ENCODE measurements around the gene MTMR4.
"Not testable (repeated sequence)": the region's sequence is repeated elsewhere in the genome, so short reads cannot be mapped to it uniquely, and the experiment has no call there.

The MTMR4 gene

GRCh38 chr17:58521680-58522079, 7.2 kb upstream of the MTMR4 start:
- no peak for DNase-seq

- DNase-seq, result no peak
Observed at GRCh38 chr17:58520843-58521430, 6.5 kb upstream of the MTMR4 start.

- peak; percentile 100 for DNase-seq
Observed at GRCh38 chr17:58517928-58518609, 3.6 kb upstream of the MTMR4 start.

DNA sequence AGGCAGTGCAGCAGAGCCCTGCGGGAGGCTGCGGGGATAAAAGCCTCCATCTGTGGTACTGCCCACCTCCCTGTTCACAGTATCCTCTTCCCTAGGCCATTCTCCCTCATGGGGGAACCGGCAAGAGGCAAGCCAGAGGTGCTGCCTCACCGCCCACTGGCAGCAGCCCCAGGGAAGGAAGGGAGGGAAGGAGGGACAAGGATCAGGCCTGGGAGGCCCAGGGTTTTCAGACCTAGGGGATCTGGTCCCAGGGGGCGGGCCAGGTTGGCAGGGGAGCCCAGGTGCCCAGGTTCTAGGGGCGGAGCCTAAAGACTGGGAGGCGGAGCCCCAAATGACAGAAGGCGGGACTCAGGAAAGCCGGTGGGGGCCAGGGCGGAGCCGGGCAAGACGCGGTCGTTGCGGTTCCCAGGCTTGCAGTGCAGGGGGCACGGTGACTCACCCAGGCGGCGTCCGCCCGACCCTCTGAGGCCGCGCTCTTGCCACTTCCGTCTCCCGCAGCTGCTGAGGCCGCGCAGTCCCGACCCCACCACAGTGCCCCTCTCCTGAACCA, 3.0 kb upstream of the MTMR4 start:
- DNase-seq, result no peak

GRCh38 chr17:58516644-58517377, 2.4 kb upstream of the MTMR4 start:
- no peak for DNase-seq

DNA sequence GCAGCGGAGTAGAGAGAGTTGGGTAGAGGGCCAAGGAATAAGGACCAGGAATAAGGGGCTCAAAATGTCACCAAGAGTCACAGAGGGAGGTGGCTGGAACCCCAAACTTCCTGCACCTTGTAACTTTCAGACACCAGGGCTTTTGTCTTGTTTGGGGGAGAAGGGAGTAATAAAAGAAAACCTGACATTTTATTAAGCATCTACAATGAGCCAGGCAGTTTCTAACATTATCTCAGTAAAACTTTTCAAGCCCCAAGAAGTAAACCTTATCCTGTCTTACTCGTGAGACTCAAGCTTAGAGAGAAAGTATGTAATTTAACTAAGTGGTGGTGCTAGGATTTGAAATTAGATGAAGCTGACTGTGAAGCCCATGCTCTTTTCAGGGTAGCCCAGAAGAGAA, 848 bp upstream of the MTMR4 start:
- DNase-seq, result no peak

- no peak for DNase-seq
Observed at GRCh38 chr17:58514770-58515157, 326 bp upstream of the MTMR4 start.

- DNase-seq, result no peak
Observed at GRCh38 chr17:58513267-58513964, 1.0 kb downstream of the MTMR4 start.

DNA sequence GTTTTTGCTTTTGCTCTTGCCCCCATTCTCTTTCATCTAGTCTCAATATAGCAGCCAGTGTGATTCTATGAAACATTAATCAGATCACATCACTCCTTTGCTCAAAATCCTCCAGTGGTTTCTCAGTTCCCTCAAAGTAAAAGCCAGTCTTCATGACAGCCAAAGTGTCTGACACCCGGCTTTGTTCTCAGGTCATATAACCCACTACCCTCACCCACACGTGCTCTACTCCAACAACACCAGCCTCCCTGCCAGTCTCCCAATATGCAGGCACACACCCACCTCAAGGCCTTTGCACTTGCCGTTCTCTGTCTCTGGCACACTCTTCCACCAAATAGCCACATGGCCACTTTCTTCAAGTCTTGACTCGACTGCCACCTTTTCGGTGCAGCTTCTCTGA, 4.4 kb downstream of the MTMR4 start:
- DNase-seq, result no peak

DNA sequence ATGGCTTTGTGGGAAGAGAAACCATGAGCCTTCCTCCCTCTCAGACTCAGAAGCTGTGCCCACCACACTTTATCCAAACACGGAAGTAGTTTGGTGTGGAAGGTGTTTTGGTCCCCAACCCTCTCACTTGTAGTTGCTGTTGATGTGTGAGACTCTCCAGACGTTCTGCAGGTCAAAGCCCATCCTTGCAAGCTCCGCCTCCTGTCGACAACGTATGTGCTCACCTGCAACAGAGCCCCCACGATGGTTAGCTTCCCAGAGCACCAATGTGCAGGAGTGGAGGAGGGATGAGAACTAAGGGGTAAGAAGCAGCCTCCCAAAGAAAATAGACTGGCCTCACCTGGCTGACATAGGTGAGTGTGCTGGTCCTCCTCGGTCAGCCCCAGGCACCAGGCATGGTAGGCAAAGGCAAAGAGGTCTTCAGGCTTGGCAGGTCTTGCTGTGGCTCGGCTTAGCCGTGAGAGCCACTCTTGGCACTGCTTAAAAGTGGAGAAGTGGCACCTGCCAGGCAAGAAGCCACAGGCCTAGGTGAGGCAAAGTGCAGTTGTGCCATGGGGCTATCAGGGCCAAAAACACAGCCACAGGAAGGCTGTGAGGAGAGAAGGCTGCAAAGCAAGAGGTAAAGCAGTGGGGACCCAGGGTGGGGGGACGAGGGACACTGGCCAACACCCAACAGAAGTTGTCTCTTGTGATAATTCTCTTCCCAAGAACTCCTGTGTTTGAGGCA, 5.9 kb downstream of the MTMR4 start:
- no peak for DNase-seq

- peak; percentile 28 for DNase-seq
Observed at GRCh38 chr17:58507123-58507634, 7.3 kb downstream of the MTMR4 start.

- no peak for DNase-seq
Observed at GRCh38 chr17:58506354-58507080, 7.9 kb downstream of the MTMR4 start.

GRCh38 chr17:58504826-58505351, 9.5 kb downstream of the MTMR4 start:
- DNase-seq, result peak; percentile 32

DNA sequence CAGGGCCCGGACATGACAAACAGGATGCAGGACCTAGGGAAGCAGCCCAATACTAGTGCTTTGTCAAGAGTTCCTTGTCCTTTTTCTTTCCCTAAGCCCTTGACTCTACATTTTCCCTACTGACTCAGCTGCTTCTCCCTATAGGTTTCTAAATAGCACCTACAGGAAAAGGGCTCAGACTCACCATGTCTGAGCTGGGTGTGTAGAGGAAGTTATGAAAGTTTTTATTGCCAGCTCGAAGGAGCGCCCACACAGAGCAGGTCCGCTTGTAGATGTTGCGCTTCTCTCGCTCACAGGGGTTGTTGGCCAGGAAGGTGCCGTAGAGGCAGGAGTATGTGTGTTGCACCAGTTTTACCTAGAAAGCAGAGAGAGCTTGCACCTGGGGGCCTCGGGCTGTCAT, 10.6 kb downstream of the MTMR4 start:
- DNase-seq, result no peak

DNA sequence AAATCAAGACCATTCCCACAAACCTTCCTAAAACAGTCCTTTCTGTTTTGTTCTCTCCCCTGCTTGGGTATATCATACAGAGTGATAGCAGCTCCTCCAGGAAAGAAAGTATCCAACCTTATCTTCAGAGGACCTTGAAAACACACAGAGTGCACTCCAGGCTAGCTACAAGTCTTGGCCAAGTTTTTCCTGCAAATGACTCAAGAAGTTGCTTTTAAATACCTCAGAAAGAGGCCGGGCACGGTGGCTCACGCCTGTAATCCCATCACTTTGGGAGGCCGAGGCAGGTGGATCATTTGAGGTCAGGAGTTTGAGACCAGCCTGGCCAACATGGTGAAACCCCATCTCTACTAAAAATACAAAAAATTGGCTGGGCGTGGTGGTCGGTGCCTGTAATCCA, 11.3 kb downstream of the MTMR4 start:
- DNase-seq, result not testable (repeated sequence)

- no peak for DNase-seq
Observed at GRCh38 chr17:58501451-58501850, 13.0 kb downstream of the MTMR4 start.

DNA sequence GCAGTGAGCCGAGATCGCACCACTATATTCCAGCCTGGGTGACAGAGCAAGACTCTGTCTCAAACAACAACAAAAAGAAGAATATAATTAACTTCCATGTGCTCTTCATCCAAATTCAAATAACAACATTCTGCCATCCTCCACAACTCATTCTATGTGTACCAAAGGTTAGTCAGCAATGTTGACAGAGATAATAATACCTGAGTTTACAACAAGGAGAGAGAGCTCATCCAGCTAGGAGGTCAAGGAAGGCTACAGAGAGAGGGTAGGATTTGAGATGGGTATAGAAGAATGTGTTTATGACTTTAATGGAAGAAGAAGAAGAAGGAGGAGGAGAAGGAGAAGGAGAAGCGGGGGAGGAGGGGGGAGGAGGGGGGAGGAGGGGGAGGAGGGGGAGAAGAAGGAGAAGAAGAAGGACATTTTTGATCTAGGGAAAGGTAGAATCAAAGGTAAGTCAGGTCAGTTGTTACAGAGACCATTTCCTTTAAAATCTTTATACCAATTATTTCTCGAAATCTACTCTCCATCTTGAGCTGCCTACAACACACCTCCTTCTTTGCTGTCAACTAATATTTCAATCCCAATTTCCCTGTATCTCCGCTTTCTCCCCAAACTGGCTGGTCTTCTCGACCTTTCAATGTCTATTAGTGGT, 16.1 kb downstream of the MTMR4 start:
- no peak for DNase-seq

- DNase-seq, result no peak
Observed at GRCh38 chr17:58493506-58493905, 20.9 kb downstream of the MTMR4 start.

DNA sequence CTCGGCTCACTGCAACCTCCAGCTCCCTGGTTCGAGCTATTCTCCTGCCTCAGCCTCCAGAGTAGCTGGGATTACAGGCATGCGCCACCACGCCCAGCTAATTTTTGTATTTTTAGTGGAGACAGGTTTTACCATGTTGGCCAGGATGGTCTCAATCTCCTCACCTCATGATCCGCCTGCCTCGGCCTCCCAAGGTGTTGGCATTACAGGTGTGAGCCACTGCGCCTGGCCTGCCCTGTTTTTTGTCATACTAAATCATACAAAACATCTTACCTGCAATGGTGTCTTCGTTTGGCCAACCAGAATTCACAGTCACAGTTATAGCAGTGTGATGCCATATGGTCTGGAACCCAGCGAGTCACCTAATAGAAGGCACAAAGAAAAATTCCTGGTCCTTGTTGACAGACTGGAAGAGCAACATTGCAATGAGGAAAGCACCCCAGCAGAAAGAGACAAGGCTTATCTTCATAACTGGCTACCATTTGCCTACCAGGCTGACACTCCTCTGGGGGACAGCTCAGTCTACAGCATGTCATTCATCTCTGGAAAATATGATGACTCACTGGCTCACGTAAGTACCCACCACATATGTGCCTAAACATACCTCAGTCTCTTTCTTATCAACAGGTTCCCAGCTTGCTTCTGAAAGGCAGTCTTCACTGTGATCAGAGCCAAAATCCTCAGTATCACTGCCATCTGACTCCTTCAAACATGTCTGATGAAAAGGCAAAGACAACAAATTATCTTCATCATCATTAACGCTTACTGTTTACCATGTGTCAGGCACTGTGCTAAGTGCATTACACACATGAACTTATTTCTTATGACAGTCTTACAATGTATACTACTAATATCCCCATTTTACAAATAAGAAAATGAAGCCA, 22.0 kb downstream of the MTMR4 start:
- no peak for DNase-seq

DNA sequence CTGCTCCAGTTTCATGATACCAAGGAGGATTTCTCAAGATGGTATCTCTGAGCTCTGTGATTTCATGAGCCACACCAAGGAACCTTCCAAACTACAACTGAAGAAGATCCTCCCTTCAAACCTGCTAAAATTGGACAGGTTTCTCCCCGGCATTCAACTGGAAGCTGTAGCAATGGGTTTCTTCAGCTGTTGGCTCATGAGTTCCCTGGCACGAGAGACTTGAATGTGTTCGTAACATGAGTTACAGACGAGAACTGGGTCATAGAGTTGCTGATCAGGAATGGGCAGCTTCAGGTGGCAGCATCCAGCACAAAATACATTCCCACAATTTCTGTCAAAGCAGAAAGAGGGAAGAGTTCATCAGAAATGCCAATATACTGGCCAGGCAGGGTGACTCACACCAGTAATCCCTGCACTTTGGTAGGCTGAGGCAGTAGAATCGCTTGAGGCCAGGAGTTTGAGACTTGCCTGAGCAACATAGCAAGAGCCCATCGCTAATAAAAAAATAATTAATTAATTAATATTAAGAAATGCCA, 22.9 kb downstream of the MTMR4 start:
- DNase-seq, result no peak
